Measurements from ENCODE around the gene NSMCE4A.

The NSMCE4A gene

DNA sequence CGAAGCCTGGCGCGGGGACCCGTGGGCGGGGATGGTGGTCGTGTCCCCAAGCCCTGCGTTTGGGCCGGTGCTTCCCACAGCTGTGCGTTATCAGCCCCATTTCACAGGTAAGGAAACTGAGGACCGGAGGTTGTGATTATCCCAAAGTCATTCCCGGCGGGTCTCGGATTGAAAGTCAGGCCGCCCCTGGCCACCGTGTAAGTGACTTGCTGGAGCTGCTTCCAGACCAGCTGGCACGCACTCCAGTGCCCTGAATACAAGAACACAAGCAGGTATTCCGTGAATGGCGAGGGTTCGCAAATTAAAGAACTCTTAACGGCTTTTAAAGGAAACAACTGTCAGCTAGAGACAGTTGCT is 46.5 kb downstream of the NSMCE4A start:
- H3K27me3 ChIP-seq (ENCODE audit: insufficient read depth, low read length) = no peaks in the 10 kb centered on the region
- H3K27ac ChIP-seq (ENCODE audit: low read depth, low read length) = peak overlapping the region; percentile 93
- no peaks in the 10 kb centered on the region for H3K9me3 ChIP-seq (ENCODE audit: insufficient read depth, low read depth, low read length)
- H3K4me1 ChIP-seq (ENCODE audit: control insufficient read depth in 1 of 2, insufficient read depth in 2 of 2, low read length in 2 of 2) = peaks cover 0 to 2% of the 10 kb centered on the region in 2 experiments
- peak; percentile 36 to 55 for DNase-seq
- peaks cover 9% of the 10 kb centered on the region for H3K79me2 ChIP-seq (ENCODE audit: control insufficient read depth, insufficient read depth, low read length, poor library complexity)
- H3K9ac ChIP-seq (ENCODE audit: low read length) = peak overlapping the region; percentile 84
- peak overlapping the region; percentile 98 for H4K12ac ChIP-seq (ENCODE audit: low read depth, low read length)
- WGBS (ENCODE audit: extremely low coverage, insufficient coverage, insufficient read length) = no CpG with 5 or more reads among the region's 20 CpGs
- no peaks in the 10 kb centered on the region for H3K36me3 ChIP-seq (ENCODE audit: control insufficient read depth in 1 of 2, insufficient read depth in 2 of 2, low read length in 2 of 2)
- peaks cover 12% of the 10 kb centered on the region for H3K79me1 ChIP-seq (ENCODE audit: low read length)
- peak overlapping the region; percentile 99 for H4K91ac ChIP-seq (ENCODE audit: low read depth, low read length)
- H3K18ac ChIP-seq (ENCODE audit: low read length) = peak overlapping the region; percentile 98
- peak overlapping the region; percentile 99 for H2AFZ ChIP-seq (ENCODE audit: insufficient read depth, low read length, poor library complexity)
- H3K4me2 ChIP-seq (ENCODE audit: low read length) = peak overlapping the region; percentile 93
- no peak overlapping the region for H2BK12ac ChIP-seq (ENCODE audit: low read length)
- peak overlapping the region; percentile 93 for H2BK120ac ChIP-seq (ENCODE audit: insufficient read depth, low read length, poor library complexity)
- no peak overlapping the region for H3K23ac ChIP-seq (ENCODE audit: low read length)
- H3K4me3 ChIP-seq (ENCODE audit: low read depth, low read length) = peak overlapping the region; percentile 74
- H2AK5ac ChIP-seq (ENCODE audit: low read length) = peak overlapping the region; percentile 44
- peak overlapping the region; percentile 97 for H2BK5ac ChIP-seq (ENCODE audit: low read depth, low read length, poor library complexity)
- peak overlapping the region; percentile 95 for H3K4ac ChIP-seq (ENCODE audit: low read depth, low read length)
- peak overlapping the region; percentile 99 for H4K8ac ChIP-seq (ENCODE audit: low read depth, low read length)
- peak overlapping the region; percentile 95 for H3K14ac ChIP-seq (ENCODE audit: low read length)

DNA sequence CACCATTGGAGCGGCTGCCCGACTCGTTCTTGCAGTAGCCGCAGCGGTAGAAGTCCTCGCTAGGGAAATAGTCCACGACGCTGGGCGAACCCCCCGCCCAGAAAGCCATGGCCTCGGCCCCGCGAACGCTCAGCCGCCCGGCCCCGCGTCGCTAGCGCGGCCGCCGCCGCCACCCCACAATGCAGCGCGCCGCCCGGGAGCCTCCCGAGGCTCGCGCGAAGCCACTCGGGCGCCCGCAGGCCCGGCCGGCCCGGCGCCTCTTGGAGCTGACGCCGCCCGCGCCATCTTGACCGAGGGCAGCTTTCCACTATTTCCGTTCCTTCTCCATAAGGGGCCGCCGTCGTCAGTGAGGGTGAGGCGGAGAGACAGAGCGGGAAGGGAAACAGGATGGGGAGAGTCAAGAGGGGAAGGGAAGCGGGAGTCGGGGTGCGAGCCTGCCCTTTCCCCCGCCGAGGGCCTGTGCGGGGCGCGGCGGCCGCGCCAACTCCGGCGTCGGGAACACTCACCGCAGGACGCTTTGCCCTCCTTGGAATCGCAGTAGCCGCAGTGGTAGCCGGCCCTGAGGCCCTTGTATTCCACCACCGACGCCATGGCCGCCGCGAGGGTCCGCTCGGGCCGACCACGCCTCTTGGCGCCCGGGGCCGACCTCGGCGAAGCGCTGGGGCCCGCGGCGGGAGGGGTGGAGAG is 47.0 kb downstream of the NSMCE4A start, which contains the start of gene ATE1:
TSS of gene ATE1 (minus strand) at position 191 of the 687 bp plus-strand sequence. CDS start at position 109, 82 bp downstream.
- Histone ChIP-seq H4K8ac (ENCODE audit: low read depth, low read length) (peak within 1 kb of the TSS; percentile 99), H3K4me3 (ENCODE audit: low read depth, low read length) (peak within 1 kb of the TSS; percentile 97)
- WGBS (ENCODE audit: extremely low coverage, insufficient coverage, insufficient read length) = no CpG with 5 or more reads among the region's 87 CpGs

DNA sequence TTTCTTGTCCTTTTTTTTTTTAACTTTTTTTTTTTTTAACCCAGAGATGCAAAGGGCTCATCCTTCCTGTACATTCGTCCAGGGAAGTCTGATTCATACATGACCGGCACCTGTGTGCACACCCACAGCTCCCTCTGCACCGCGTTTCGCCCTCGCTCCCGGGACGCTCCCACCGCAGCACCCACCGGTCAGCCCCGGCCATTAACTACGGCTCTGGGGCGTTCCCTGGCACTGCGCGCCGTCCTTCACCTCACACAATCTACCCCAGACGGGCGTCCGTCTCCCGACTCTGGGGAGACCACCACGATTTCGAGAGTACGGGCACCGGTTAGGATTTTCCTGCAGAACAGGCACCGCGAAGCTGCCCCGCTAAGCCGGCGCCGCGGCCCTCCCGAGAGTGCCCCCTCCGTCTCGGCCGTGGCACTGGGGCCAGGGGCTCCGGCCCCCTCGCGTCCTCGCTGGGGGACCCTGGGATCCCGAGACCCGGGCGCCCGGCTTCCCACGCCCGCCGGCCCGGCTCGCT is 47.6 kb downstream of the NSMCE4A start:
- H4K8ac ChIP-seq (ENCODE audit: low read depth, low read length) = peak overlapping the region; percentile 96

More for the DNA sequence above, 47.0 kb downstream of the NSMCE4A start, which contains the start of gene ATE1:
- peak; percentile 81 to 91 for DNase-seq
- Histone ChIP-seq H2AFZ (ENCODE audit: insufficient read depth, low read length, poor library complexity) (peak within 1 kb of the TSS; percentile 99), H3K79me2 (ENCODE audit: control insufficient read depth, insufficient read depth, low read length, poor library complexity) (peaks cover 9% of the 10 kb centered on the region), H3K9ac (ENCODE audit: low read length) (peak within 1 kb of the TSS; percentile 90), H3K23ac (ENCODE audit: low read length) (no peak within 1 kb of the TSS), H4K91ac (ENCODE audit: low read depth, low read length) (peak within 1 kb of the TSS; percentile 99), H4K12ac (ENCODE audit: low read depth, low read length) (peak within 1 kb of the TSS; percentile 98), H3K4ac (ENCODE audit: low read depth, low read length) (peak within 1 kb of the TSS; percentile 95), H3K4me2 (ENCODE audit: low read length) (peak within 1 kb of the TSS; percentile 93), H3K4me1 (ENCODE audit: control insufficient read depth in 1 of 2, insufficient read depth in 2 of 2, low read length in 2 of 2) (peaks cover 0 to 2% of the 10 kb centered on the region in 2 experiments), H3K79me1 (ENCODE audit: low read length) (peaks cover 12% of the 10 kb centered on the region), H3K27me3 (ENCODE audit: insufficient read depth, low read length) (no peaks in the 10 kb centered on the region), H2AK5ac (ENCODE audit: low read length) (peak within 1 kb of the TSS; percentile 44), H3K9me3 (ENCODE audit: insufficient read depth, low read depth, low read length) (no peaks in the 10 kb centered on the region), H3K14ac (ENCODE audit: low read length) (peak within 1 kb of the TSS; percentile 95), H2BK12ac (ENCODE audit: low read length) (peak within 1 kb of the TSS; percentile 34), H3K36me3 (ENCODE audit: control insufficient read depth in 1 of 2, insufficient read depth in 2 of 2, low read length in 2 of 2) (no peaks in the 10 kb centered on the region), H3K27ac (ENCODE audit: low read depth, low read length) (peak within 1 kb of the TSS; percentile 93), H2BK5ac (ENCODE audit: low read depth, low read length, poor library complexity) (peak within 1 kb of the TSS; percentile 97), H3K18ac (ENCODE audit: low read length) (peak within 1 kb of the TSS; percentile 98), H2BK120ac (ENCODE audit: insufficient read depth, low read length, poor library complexity) (peak within 1 kb of the TSS; percentile 95)

DNA sequence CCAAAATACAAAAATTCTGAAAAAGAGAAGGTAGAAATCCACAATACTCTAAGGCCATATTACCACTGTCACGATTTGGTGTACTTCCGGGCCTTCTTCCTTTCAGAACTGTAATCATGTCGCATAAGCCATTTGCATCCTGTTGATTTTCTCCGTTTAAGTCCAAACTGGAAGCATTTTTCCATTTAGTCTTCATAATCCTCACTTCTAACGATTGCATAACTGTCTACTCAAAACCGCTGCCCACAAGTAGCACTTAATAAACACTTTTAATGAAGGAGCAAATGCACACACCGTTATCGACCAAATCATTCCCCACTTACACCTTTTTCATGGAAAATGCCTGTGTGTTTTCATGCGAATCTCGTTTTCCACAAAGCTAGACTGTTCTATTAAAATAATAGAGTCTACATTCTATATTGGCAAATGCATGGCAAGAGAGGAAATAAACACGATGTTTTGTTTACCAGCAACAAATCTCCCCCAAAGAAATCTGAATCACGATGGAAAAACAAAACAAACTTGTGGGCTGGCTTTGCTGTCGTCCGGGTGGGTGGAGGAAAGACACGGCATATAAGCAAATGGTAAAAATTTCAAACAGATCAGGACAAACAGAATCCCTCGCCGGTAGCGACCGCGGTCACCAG is 48.2 kb downstream of the NSMCE4A start:
- Histone ChIP-seq H3K79me2 (ENCODE audit: control insufficient read depth, insufficient read depth, low read length, poor library complexity) (peaks cover 9% of the 10 kb centered on the region), H3K4me2 (ENCODE audit: low read length) (peak overlapping the region; percentile 93), H3K27ac (ENCODE audit: low read depth, low read length) (no peak overlapping the region), H2BK12ac (ENCODE audit: low read length) (no peak overlapping the region), H3K79me1 (ENCODE audit: low read length) (peaks cover 12% of the 10 kb centered on the region), H3K9me3 (ENCODE audit: insufficient read depth, low read depth, low read length) (no peaks in the 10 kb centered on the region), H3K4me3 (ENCODE audit: low read depth, low read length) (peak overlapping the region; percentile 97), H3K36me3 (ENCODE audit: control insufficient read depth in 1 of 2, insufficient read depth in 2 of 2, low read length in 2 of 2) (peaks cover 0 to 2% of the 10 kb centered on the region in 2 experiments), H3K4me1 (ENCODE audit: control insufficient read depth in 1 of 2, insufficient read depth in 2 of 2, low read length in 2 of 2) (peaks cover 0 to 2% of the 10 kb centered on the region in 2 experiments), H3K18ac (ENCODE audit: low read length) (no peak overlapping the region), H3K14ac (ENCODE audit: low read length) (no peak overlapping the region), H4K91ac (ENCODE audit: low read depth, low read length) (no peak overlapping the region), H4K12ac (ENCODE audit: low read depth, low read length) (no peak overlapping the region), H4K8ac (ENCODE audit: low read depth, low read length) (no peak overlapping the region), H2BK5ac (ENCODE audit: low read depth, low read length, poor library complexity) (no peak overlapping the region), H2AK5ac (ENCODE audit: low read length) (no peak overlapping the region), H2AFZ (ENCODE audit: insufficient read depth, low read length, poor library complexity) (no peak overlapping the region), H3K9ac (ENCODE audit: low read length) (no peak overlapping the region), H3K4ac (ENCODE audit: low read depth, low read length) (peak overlapping the region; percentile 57), H3K27me3 (ENCODE audit: insufficient read depth, low read length) (no peaks in the 10 kb centered on the region), H2BK120ac (ENCODE audit: insufficient read depth, low read length, poor library complexity) (no peak overlapping the region), H3K23ac (ENCODE audit: low read length) (no peak overlapping the region)
- WGBS (ENCODE audit: extremely low coverage, insufficient coverage, insufficient read length) = no CpG with 5 or more reads among the region's 20 CpGs
- DNase-seq = peak in 1 of 2 donors; percentile 12

More for the DNA sequence above, 47.6 kb downstream of the NSMCE4A start:
- H4K12ac ChIP-seq (ENCODE audit: low read depth, low read length) = peak overlapping the region; percentile 96
- peak overlapping the region; percentile 92 for H3K14ac ChIP-seq (ENCODE audit: low read length)
- peak overlapping the region; percentile 93 for H3K4me2 ChIP-seq (ENCODE audit: low read length)
- H3K79me2 ChIP-seq (ENCODE audit: control insufficient read depth, insufficient read depth, low read length, poor library complexity) = peaks cover 9% of the 10 kb centered on the region
- H3K18ac ChIP-seq (ENCODE audit: low read length) = peak overlapping the region; percentile 98
- H3K27ac ChIP-seq (ENCODE audit: low read depth, low read length) = peak overlapping the region; percentile 93
- H3K9ac ChIP-seq (ENCODE audit: low read length) = peak overlapping the region; percentile 90
- H3K27me3 ChIP-seq (ENCODE audit: insufficient read depth, low read length) = no peaks in the 10 kb centered on the region
- H3K79me1 ChIP-seq (ENCODE audit: low read length) = peaks cover 12% of the 10 kb centered on the region
- peaks cover 0 to 2% of the 10 kb centered on the region in 2 experiments for H3K36me3 ChIP-seq (ENCODE audit: control insufficient read depth in 1 of 2, insufficient read depth in 2 of 2, low read length in 2 of 2)
- H2BK5ac ChIP-seq (ENCODE audit: low read depth, low read length, poor library complexity) = peak overlapping the region; percentile 97
- no peak overlapping the region for H3K23ac ChIP-seq (ENCODE audit: low read length)
- H2BK120ac ChIP-seq (ENCODE audit: insufficient read depth, low read length, poor library complexity) = peak overlapping the region; percentile 95
- no peaks in the 10 kb centered on the region for H3K9me3 ChIP-seq (ENCODE audit: insufficient read depth, low read depth, low read length)
- H3K4me1 ChIP-seq (ENCODE audit: control insufficient read depth in 1 of 2, insufficient read depth in 2 of 2, low read length in 2 of 2) = peaks cover 0 to 2% of the 10 kb centered on the region in 2 experiments
- peak overlapping the region; percentile 83 for H3K4ac ChIP-seq (ENCODE audit: low read depth, low read length)
- peak overlapping the region; percentile 99 for H4K91ac ChIP-seq (ENCODE audit: low read depth, low read length)
- H2AFZ ChIP-seq (ENCODE audit: insufficient read depth, low read length, poor library complexity) = peak overlapping the region; percentile 99
- no peak overlapping the region for H2BK12ac ChIP-seq (ENCODE audit: low read length)
- H2AK5ac ChIP-seq (ENCODE audit: low read length) = no peak overlapping the region
- peak overlapping the region; percentile 97 for H3K4me3 ChIP-seq (ENCODE audit: low read depth, low read length)
- DNase-seq = peak; percentile 48 to 64
- WGBS (ENCODE audit: extremely low coverage, insufficient coverage, insufficient read length) = no CpG with 5 or more reads among the region's 48 CpGs
